ENCODE data around the gene MLLT1. TPM values are rescaled to one million over a fixed set of nuclear protein-coding genes. Genes with fewer than 3 reads are reported as not detected.

MLLT1 gene
- total RNA-seq, 1 donor from 2014 or later: 59.2 TPM

- H3K36me3 Mint-ChIP-seq (ENCODE audit: low read depth, unreplicated experiment): peaks cover 8% of the 10 kb centered on the region
- peaks cover 13% of the 10 kb centered on the region for H3K27me3 Mint-ChIP-seq (ENCODE audit: unreplicated experiment)
- no peaks in the 10 kb centered on the region for H3K9me3 Mint-ChIP-seq (ENCODE audit: unreplicated experiment)
- TF ChIP-seq CTCF (IDR thresholded peaks at IDR 0.05; ENCODE audit: unreplicated experiment): no peak
- peak overlapping the region; percentile 74 for H3K27ac Mint-ChIP-seq (ENCODE audit: unreplicated experiment)
- H3K4me1 Mint-ChIP-seq (ENCODE audit: unreplicated experiment): peaks cover 44% of the 10 kb centered on the region
- no peak for DNase-seq (ENCODE audit: low spot score)
- peak overlapping the region; percentile 96 for H3K4me3 Mint-ChIP-seq (ENCODE audit: unreplicated experiment)
Observed at GRCh38 chr19:6278051-6278450, 1.7 kb downstream of the MLLT1 start.

- Mint-ChIP-seq H3K27me3 (ENCODE audit: unreplicated experiment) (peaks cover 13% of the 10 kb centered on the region), H3K27ac (ENCODE audit: unreplicated experiment) (peak overlapping the region; percentile 28), H3K4me1 (ENCODE audit: unreplicated experiment) (peaks cover 60% of the 10 kb centered on the region), H3K36me3 (ENCODE audit: low read depth, unreplicated experiment) (peaks cover 8% of the 10 kb centered on the region), H3K4me3 (ENCODE audit: unreplicated experiment) (peak overlapping the region; percentile 40), H3K9me3 (ENCODE audit: unreplicated experiment) (no peaks in the 10 kb centered on the region)
- DNase-seq (ENCODE audit: low spot score): no peak
- no peak for TF ChIP-seq CTCF (IDR thresholded peaks at IDR 0.05; ENCODE audit: unreplicated experiment)
Observed at GRCh38 chr19:6276447-6276846, 3.3 kb downstream of the MLLT1 start.

- Mint-ChIP-seq H3K4me3 (ENCODE audit: unreplicated experiment) (no peak overlapping the region), H3K9me3 (ENCODE audit: unreplicated experiment) (no peaks in the 10 kb centered on the region), H3K27ac (ENCODE audit: unreplicated experiment) (no peak overlapping the region), H3K36me3 (ENCODE audit: low read depth, unreplicated experiment) (peaks cover 13% of the 10 kb centered on the region), H3K4me1 (ENCODE audit: unreplicated experiment) (peaks cover 65% of the 10 kb centered on the region), H3K27me3 (ENCODE audit: unreplicated experiment) (peaks cover 18% of the 10 kb centered on the region)
- DNase-seq (ENCODE audit: low spot score): no peak
- TF ChIP-seq CTCF (IDR thresholded peaks at IDR 0.05; ENCODE audit: unreplicated experiment): no peak
Observed at GRCh38 chr19:6275170-6275744, 4.5 kb downstream of the MLLT1 start.

GRCh38 chr19:6274756-6275155 lies 5.0 kb downstream of the MLLT1 start:
- peaks cover 18% of the 10 kb centered on the region for H3K36me3 Mint-ChIP-seq (ENCODE audit: low read depth, unreplicated experiment)
- H3K4me3 Mint-ChIP-seq (ENCODE audit: unreplicated experiment): peak overlapping the region; percentile 15
- H3K9me3 Mint-ChIP-seq (ENCODE audit: unreplicated experiment): no peaks in the 10 kb centered on the region
- no peak for DNase-seq (ENCODE audit: low spot score)
- peaks cover 65% of the 10 kb centered on the region for H3K4me1 Mint-ChIP-seq (ENCODE audit: unreplicated experiment)
- H3K27ac Mint-ChIP-seq (ENCODE audit: unreplicated experiment): no peak overlapping the region
- H3K27me3 Mint-ChIP-seq (ENCODE audit: unreplicated experiment): peaks cover 18% of the 10 kb centered on the region
- TF ChIP-seq CTCF (IDR thresholded peaks at IDR 0.05; ENCODE audit: unreplicated experiment): no peak

DNA sequence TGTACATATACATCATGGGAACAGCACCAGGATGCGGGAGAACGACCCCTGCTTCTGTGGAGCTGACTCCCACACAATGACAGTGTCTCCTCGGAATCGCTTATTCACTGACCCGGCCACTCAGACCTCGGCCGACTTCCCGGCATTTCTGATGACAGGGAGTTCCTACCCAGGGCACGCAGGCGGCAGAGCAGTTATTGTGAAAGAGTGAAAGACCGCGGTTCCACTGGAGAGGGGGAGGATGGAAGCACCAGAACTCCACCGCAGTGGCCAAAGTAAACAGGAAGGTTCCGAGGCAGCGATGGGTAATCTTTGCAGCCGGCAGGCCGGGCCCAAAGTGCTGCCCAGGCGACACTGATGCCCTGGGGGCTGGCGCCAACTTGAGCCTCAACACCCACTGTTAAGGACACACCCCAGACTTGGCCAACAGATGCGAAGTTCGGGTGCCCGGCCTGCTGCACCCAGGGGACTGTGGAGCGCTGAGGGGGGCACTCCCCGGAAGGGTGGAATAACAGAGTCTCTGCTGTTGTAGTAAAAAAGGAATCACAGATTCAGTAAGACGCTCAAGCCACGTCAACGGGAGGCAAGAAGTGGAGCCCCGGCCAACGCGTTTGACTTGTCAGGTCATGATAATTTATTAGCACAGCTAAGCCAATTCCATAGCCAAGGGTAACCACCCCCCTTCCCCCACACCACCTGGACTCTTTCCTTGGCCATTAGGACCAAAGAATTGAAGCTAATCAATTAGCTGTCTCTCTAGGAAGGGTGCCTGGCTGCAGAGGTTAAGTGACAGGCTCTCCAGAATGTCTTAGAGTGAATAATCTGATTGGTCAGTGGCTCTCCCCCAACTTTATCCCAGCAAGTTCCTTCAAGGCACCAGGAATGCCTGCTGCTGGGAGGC lies 5.8 kb downstream of the MLLT1 start:
- H3K9me3 Mint-ChIP-seq (ENCODE audit: unreplicated experiment): no peaks in the 10 kb centered on the region
- H3K4me3 Mint-ChIP-seq (ENCODE audit: unreplicated experiment): no peak overlapping the region
- no peak for DNase-seq (ENCODE audit: low spot score)
- no peak for TF ChIP-seq CTCF (IDR thresholded peaks at IDR 0.05; ENCODE audit: unreplicated experiment)
- H3K27me3 Mint-ChIP-seq (ENCODE audit: unreplicated experiment): peaks cover 17% of the 10 kb centered on the region
- H3K27ac Mint-ChIP-seq (ENCODE audit: unreplicated experiment): peak overlapping the region; percentile 42
- H3K4me1 Mint-ChIP-seq (ENCODE audit: unreplicated experiment): peaks cover 63% of the 10 kb centered on the region
- H3K36me3 Mint-ChIP-seq (ENCODE audit: low read depth, unreplicated experiment): peaks cover 18% of the 10 kb centered on the region
